Nephron (organoid): ENCODE measurements around the gene WDR20.

Source experiments
- H3K27ac Mint-ChIP-seq, 3 experiments: 2 replicates each; pipeline ENCODE4 v1.8.0; 2020; ENCODE audit warnings: mixed read lengths in 3 of 3, mild to moderate bottlenecking in 2 of 3, moderate library complexity in 1 of 3
- H3K27me3 Mint-ChIP-seq: 2 replicates; pipeline ENCODE4 v1.8.0; 2021; ENCODE audit warnings: low read depth, mild to moderate bottlenecking, moderate library complexity, mixed read lengths
- H3K36me3 Mint-ChIP-seq: 2 replicates; pipeline ENCODE4 v1.8.0; 2020; ENCODE audit warnings: low read depth, mixed read lengths
- H3K4me1 Mint-ChIP-seq: 2 replicates; pipeline ENCODE4 v1.8.0; 2020; ENCODE audit warnings: mixed read lengths
- H3K4me3 Mint-ChIP-seq, 3 experiments: 2 replicates each; pipeline ENCODE4 v1.8.0; 2020; ENCODE audit warnings: mild to moderate bottlenecking in 3 of 3, mixed read lengths in 3 of 3, moderate library complexity in 2 of 3
- H3K9me3 Mint-ChIP-seq: 2 replicates; pipeline ENCODE4 v1.8.0; 2020; ENCODE audit warnings: mixed read lengths
- TF ChIP-seq, protein P1 (sequence below), 3 experiments: fragments of 200-600 bp; sonication (generic); IDR thresholded peaks; one replicate each; pipeline ENCODE4 v1.5.0; 2021; ENCODE audit warnings: antibody characterized with exemption in 3 of 3; ENCODE audit not compliant: unreplicated experiment in 3 of 3

The WDR20 gene

GRCh38 chr14:102138961-102139285, 774 bp upstream of the WDR20 start:
- TF ChIP-seq, protein P1, sequence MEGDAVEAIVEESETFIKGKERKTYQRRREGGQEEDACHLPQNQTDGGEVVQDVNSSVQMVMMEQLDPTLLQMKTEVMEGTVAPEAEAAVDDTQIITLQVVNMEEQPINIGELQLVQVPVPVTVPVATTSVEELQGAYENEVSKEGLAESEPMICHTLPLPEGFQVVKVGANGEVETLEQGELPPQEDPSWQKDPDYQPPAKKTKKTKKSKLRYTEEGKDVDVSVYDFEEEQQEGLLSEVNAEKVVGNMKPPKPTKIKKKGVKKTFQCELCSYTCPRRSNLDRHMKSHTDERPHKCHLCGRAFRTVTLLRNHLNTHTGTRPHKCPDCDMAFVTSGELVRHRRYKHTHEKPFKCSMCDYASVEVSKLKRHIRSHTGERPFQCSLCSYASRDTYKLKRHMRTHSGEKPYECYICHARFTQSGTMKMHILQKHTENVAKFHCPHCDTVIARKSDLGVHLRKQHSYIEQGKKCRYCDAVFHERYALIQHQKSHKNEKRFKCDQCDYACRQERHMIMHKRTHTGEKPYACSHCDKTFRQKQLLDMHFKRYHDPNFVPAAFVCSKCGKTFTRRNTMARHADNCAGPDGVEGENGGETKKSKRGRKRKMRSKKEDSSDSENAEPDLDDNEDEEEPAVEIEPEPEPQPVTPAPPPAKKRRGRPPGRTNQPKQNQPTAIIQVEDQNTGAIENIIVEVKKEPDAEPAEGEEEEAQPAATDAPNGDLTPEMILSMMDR (IDR thresholded peaks at IDR 0.05; ENCODE audit: unreplicated experiment in 3 of 3): no peak
- H3K27me3 Mint-ChIP-seq: no peaks in the 10 kb centered on the region
- peak overlapping the region in 2 of 3 experiments; percentile 62 to 99 for H3K27ac Mint-ChIP-seq
- no peaks in the 10 kb centered on the region for H3K9me3 Mint-ChIP-seq
- H3K4me1 Mint-ChIP-seq: peaks cover 19% of the 10 kb centered on the region
- H3K4me3 Mint-ChIP-seq: peak overlapping the region; percentile 99
- peaks cover 6% of the 10 kb centered on the region for H3K36me3 Mint-ChIP-seq

DNA sequence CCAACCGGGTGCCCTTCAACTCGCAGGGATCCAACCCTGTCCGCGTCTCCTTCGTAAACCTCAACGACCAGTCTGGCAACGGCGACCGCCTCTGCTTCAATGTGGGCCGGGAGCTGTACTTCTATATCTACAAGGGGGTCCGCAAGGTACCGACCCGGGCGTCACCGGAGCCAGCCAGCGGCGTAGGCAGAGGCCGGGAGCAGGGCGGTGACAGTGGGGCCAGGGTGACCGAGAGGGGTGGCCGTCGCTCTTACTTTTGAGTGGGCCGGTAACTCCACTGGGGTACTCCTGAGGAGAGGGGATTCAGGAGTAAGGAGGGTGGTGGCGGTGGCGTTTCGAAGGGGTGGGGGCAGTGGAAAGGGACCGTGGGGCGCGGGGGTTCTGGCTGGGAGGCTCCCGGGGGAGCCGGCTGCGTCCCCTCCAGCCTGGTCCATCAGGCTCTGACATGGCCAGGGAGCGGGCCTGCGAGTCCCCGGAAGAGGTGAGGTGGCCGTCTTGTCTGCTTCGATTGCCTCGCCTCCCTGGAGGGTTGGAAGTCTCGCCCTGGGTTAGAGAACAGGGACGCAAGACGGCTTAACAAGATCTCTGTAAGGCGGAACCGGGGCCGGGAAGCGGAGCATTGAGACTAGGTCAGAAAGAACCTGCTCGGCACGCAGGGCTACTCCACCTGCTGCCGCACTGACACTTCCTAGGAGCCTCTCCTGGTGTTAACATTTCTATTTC, 491 bp downstream of the WDR20 start:
- Mint-ChIP-seq H3K4me1 (peaks cover 24% of the 10 kb centered on the region), H3K4me3 (peak overlapping the region; percentile 99), H3K36me3 (no peaks in the 10 kb centered on the region), H3K27ac (peak overlapping the region; percentile 94 to 99 (median 99)), H3K9me3 (no peaks in the 10 kb centered on the region), H3K27me3 (no peaks in the 10 kb centered on the region)
- TF ChIP-seq, protein P1 (IDR thresholded peaks at IDR 0.05; ENCODE audit: unreplicated experiment in 3 of 3): no peak

DNA sequence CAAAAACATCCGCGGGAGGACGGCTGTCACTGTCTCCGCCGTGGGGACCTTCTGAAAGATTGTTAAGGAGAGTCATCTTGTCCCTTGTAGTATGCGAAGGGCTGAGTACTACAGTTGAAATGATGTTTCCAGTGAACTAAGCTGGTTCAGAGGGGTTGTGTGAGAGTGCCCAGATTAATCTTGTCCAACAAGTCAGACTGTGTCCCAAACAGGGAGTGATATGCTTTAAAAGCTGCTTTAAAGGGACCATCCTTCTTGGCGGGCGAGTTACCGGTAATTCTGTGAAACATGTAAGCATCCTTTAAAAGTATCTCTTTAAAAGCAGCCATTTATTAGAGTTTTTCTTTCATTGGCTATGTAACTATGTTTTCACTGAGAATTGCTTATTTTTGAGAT, 1.1 kb downstream of the WDR20 start:
- peaks cover 30% of the 10 kb centered on the region for H3K4me1 Mint-ChIP-seq
- H3K27me3 Mint-ChIP-seq: no peaks in the 10 kb centered on the region
- H3K4me3 Mint-ChIP-seq: peak overlapping the region; percentile 99
- TF ChIP-seq, protein P1 (IDR thresholded peaks at IDR 0.05; ENCODE audit: unreplicated experiment in 3 of 3): no peak
- H3K36me3 Mint-ChIP-seq: no peaks in the 10 kb centered on the region
- no peaks in the 10 kb centered on the region for H3K9me3 Mint-ChIP-seq
- H3K27ac Mint-ChIP-seq: peak overlapping the region; percentile 74 to 99 (median 94)

DNA sequence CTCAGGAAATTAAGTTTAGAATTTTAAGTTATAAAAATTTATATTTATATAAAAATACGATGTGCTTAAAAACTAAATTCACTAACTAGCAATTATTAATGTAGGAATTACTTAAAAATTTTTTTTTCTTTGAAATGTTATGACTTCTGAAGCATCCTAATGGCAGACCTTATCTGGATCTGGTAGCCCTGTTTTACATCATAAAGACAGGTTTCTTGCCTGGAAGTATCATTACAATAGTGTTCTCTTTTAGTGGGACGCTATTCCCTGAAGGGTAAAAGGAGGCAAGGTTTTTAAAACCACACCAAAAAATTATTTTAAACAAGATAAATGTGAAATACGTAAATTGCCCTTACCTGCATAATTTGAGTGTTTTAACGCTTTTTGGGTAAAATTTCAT, 2.1 kb downstream of the WDR20 start:
- Mint-ChIP-seq H3K9me3 (no peaks in the 10 kb centered on the region), H3K27me3 (no peaks in the 10 kb centered on the region), H3K4me1 (peaks cover 40% of the 10 kb centered on the region), H3K27ac (no peak overlapping the region), H3K4me3 (peak overlapping the region; percentile 8 to 58 (median 47)), H3K36me3 (peaks cover 2% of the 10 kb centered on the region)
- TF ChIP-seq, protein P1 (IDR thresholded peaks at IDR 0.05; ENCODE audit: unreplicated experiment in 3 of 3): no peak

DNA sequence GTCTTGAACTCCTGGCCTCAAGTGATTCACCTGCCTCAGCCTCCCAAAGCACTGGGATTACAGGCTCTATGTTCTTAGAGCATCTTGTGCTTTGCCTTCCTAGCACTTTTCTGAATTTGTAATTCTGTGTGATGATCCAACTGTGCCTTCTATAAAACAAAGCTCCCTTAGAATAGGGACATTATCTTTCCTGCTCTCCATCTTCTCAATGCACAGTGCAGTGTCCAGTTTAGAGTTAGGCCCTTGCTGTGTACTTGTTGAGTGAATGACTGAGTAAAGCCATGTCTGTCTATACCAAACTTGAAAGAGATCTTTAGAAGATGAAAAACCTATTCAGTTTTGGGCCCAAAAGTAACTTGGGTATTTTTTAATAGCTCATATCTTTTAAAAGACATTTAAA, 5.2 kb downstream of the WDR20 start:
- H3K4me1 Mint-ChIP-seq: peaks cover 44% of the 10 kb centered on the region
- peak overlapping the region in 1 of 3 experiments; percentile 15 for H3K4me3 Mint-ChIP-seq
- no peak overlapping the region for H3K27ac Mint-ChIP-seq
- no peaks in the 10 kb centered on the region for H3K9me3 Mint-ChIP-seq
- H3K36me3 Mint-ChIP-seq: peaks cover 4% of the 10 kb centered on the region
- H3K27me3 Mint-ChIP-seq: no peaks in the 10 kb centered on the region
- TF ChIP-seq, protein P1 (IDR thresholded peaks at IDR 0.05; ENCODE audit: unreplicated experiment in 3 of 3): no peak

DNA sequence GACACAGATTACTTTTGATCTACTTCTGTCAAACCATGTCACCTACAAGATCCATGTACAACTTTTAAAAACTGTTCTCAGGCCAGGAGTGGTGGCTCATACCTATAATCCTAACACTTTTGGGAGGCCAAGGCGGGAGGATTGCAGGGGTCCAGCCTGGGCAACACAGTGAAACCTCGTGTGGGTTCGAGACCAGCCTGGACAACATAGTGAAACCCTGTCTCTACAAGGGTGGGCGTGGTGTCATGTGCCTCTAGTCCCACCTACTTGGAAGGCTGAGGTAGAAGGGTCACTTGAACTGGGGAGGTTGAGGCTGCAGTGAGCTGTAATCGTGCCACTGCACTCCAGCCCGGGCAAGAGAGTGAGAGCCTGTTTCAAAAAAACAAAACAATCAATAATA, 5.7 kb downstream of the WDR20 start:
- H3K9me3 Mint-ChIP-seq: no peaks in the 10 kb centered on the region
- no peaks in the 10 kb centered on the region for H3K27me3 Mint-ChIP-seq
- H3K36me3 Mint-ChIP-seq: peaks cover 4% of the 10 kb centered on the region
- peaks cover 44% of the 10 kb centered on the region for H3K4me1 Mint-ChIP-seq
- TF ChIP-seq, protein P1 (IDR thresholded peaks at IDR 0.05; ENCODE audit: unreplicated experiment in 3 of 3): no peak
- no peak overlapping the region for H3K4me3 Mint-ChIP-seq
- H3K27ac Mint-ChIP-seq: no peak overlapping the region
